Vagina (tissue), 2 donors: ENCODE data around the gene PGM1. TPM values are rescaled to one million over a fixed set of nuclear protein-coding genes. Genes with fewer than 3 reads are reported as not detected.

Experiments used
- DNase-seq, 2 donors: peaks; one replicate each; pipeline ENCODE4 v3.0.0-alpha.2; 2017; ENCODE audit errors: extremely low spot score in 2 of 2
- H3K27ac ChIP-seq: fragments of 200-600 bp; sonication (generic); one replicate; pipeline ENCODE4 v1.5.1; 2019
- H3K27me3 ChIP-seq: fragments of 200-600 bp; sonication (generic); one replicate; pipeline ENCODE4 v1.5.1; 2019
- H3K36me3 ChIP-seq, 2 donors: fragments of 200-600 bp; sonication (generic); one replicate each; pipeline ENCODE4 v1.5.1; 2017 to 2019
- H3K4me1 ChIP-seq: fragments of 200-600 bp; sonication (generic); one replicate; pipeline ENCODE4 v1.5.1; 2019
- H3K4me3 ChIP-seq, 2 donors: fragments of 200-600 bp; sonication (generic); 1 replicate in 1 of 2; 2 replicates in 1 of 2; pipeline ENCODE4 v1.5.1; 2016 to 2019
- H3K9me3 ChIP-seq: fragments of 200-600 bp; sonication (generic); one replicate; pipeline ENCODE4 v1.5.1; 2019
- CTCF ChIP-seq, 3 experiments: fragments of 450-650 bp in 2 of 3; fragments of 200-600 bp in 1 of 3; sonication (generic) in 1 of 3; IDR thresholded peaks; one replicate each; pipeline ENCODE4 v1.5.1; 2017 to 2019; ENCODE audit warnings: antibody characterized with exemption in 3 of 3, mild to moderate bottlenecking in 2 of 3, moderate library complexity in 2 of 3
- POLR2A ChIP-seq, 2 donors: fragments of 450-650 bp; IDR thresholded peaks; one replicate each; pipeline ENCODE4 v1.6.1; 2017; ENCODE audit warnings: antibody characterized with exemption in 2 of 2, mild to moderate bottlenecking in 2 of 2, moderate library complexity in 2 of 2
- POLR2AphosphoS5 ChIP-seq, 2 donors: sonication (generic); formaldehyde crosslinking; IDR thresholded peaks; one replicate each; pipeline ENCODE4 v1.9.0; 2017; ENCODE audit warnings: antibody characterized with exemption in 2 of 2, mild to moderate bottlenecking in 2 of 2, low read depth in 1 of 2; ENCODE audit not compliant: insufficient read depth in 1 of 2
- intact Hi-C: fragments of 100-400 bp; cut with DNase I; formaldehyde crosslinking; loops from one replicate; pipeline ENCODE4 v1.15.1; 2023
- total RNA-seq: library from RNA; depleted of rRNA; stranded (reverse); fragments of >200 nt; gene quantifications from one replicate; pipeline ENCODE4 v1.2.3, GENCODE V29; 2016

The PGM1 gene
- total RNA-seq, 1 donor from 2014 or later = 46.4 TPM

- no peak overlapping the region for H3K4me3 ChIP-seq
- no peaks in the 10 kb centered on the region for H3K9me3 ChIP-seq
- intact Hi-C loops = no loop called here
- no peak for DNase-seq
- no peak for TF ChIP-seq POLR2AphosphoS5 (IDR thresholded peaks at IDR 0.05; ENCODE audit: insufficient read depth in 1 of 2, low read depth in 1 of 2)
- TF ChIP-seq POLR2A (IDR thresholded peaks at IDR 0.05) = no peak
- TF ChIP-seq CTCF (IDR thresholded peaks at IDR 0.05) = no peak
- no peak overlapping the region for H3K27ac ChIP-seq
- H3K4me1 ChIP-seq = peaks cover 12% of the 10 kb centered on the region
- no peaks in the 10 kb centered on the region for H3K27me3 ChIP-seq
- no peaks in the 10 kb centered on the region for H3K36me3 ChIP-seq
These were observed 28.5 kb downstream of the PGM1 start for GRCh38 chr1:63621698-63622097.

GRCh38 chr1:63622849-63623566 lies 29.8 kb downstream of the PGM1 start:
- intact Hi-C loops = no loop called here
- H3K27ac ChIP-seq = no peak overlapping the region

GRCh38 chr1:63623952-63624351 lies 30.7 kb downstream of the PGM1 start:
- peaks cover 12% of the 10 kb centered on the region for H3K4me1 ChIP-seq

More at GRCh38 chr1:63622849-63623566, 29.8 kb downstream of the PGM1 start:
- no peaks in the 10 kb centered on the region for H3K36me3 ChIP-seq
- no peak overlapping the region for H3K4me3 ChIP-seq
- H3K4me1 ChIP-seq = peaks cover 12% of the 10 kb centered on the region
- TF ChIP-seq POLR2AphosphoS5 (IDR thresholded peaks at IDR 0.05; ENCODE audit: insufficient read depth in 1 of 2, low read depth in 1 of 2) (no peak), CTCF (IDR thresholded peaks at IDR 0.05) (no peak)
- H3K9me3 ChIP-seq = no peaks in the 10 kb centered on the region
- no peak for DNase-seq
- H3K27me3 ChIP-seq = no peaks in the 10 kb centered on the region

GRCh38 chr1:63624911-63625310 lies 31.7 kb downstream of the PGM1 start:
- no peak overlapping the region for H3K4me3 ChIP-seq
- no peaks in the 10 kb centered on the region for H3K9me3 ChIP-seq
- no peak for DNase-seq
- H3K4me1 ChIP-seq = peaks cover 12% of the 10 kb centered on the region
- H3K36me3 ChIP-seq = no peaks in the 10 kb centered on the region
- no peak overlapping the region for H3K27ac ChIP-seq
- H3K27me3 ChIP-seq = no peaks in the 10 kb centered on the region
- no peak for TF ChIP-seq POLR2AphosphoS5 (IDR thresholded peaks at IDR 0.05; ENCODE audit: insufficient read depth in 1 of 2, low read depth in 1 of 2)
- no peak for TF ChIP-seq POLR2A (IDR thresholded peaks at IDR 0.05)
- no peak for TF ChIP-seq CTCF (IDR thresholded peaks at IDR 0.05)
- intact Hi-C loops = no loop called here

More at GRCh38 chr1:63623952-63624351, 30.7 kb downstream of the PGM1 start:
- no peak overlapping the region for H3K4me3 ChIP-seq
- H3K27me3 ChIP-seq = no peaks in the 10 kb centered on the region
- no peak overlapping the region for H3K27ac ChIP-seq
- no peaks in the 10 kb centered on the region for H3K36me3 ChIP-seq
- no peaks in the 10 kb centered on the region for H3K9me3 ChIP-seq
- intact Hi-C loops = no loop called here
- TF ChIP-seq CTCF (IDR thresholded peaks at IDR 0.05) = no peak
- TF ChIP-seq POLR2A (IDR thresholded peaks at IDR 0.05) = no peak
- TF ChIP-seq POLR2AphosphoS5 (IDR thresholded peaks at IDR 0.05; ENCODE audit: insufficient read depth in 1 of 2, low read depth in 1 of 2) = no peak
- DNase-seq = no peak

- Histone ChIP-seq H3K4me1 (peaks cover 10% of the 10 kb centered on the region), H3K9me3 (no peaks in the 10 kb centered on the region), H3K36me3 (peaks cover 0 to 2% of the 10 kb centered on the region in 2 donors), H3K27me3 (no peaks in the 10 kb centered on the region), H3K4me3 (no peak overlapping the region), H3K27ac (no peak overlapping the region)
- no peak for TF ChIP-seq CTCF (IDR thresholded peaks at IDR 0.05)
- DNase-seq = no peak
- intact Hi-C loops = no loop called here
These were observed 33.0 kb downstream of the PGM1 start for GRCh38 chr1:63626222-63626621.
